A549 (cell line): ENCODE data around the gene GMDS. TPM values are rescaled to one million over a fixed set of nuclear protein-coding genes. Genes with fewer than 3 reads are reported as not detected.
A peak's percentile ranks its signal among the peaks of the same experiment; 100 is the strongest.

Experiments used
- ATAC-seq, 2 experiments: fragments of 200-7000 bp in 1 of 2; fragments of >200 bp in 1 of 2; cut with Nextera tagmentation in 1 of 2; cut with Tn5 transposase in 1 of 2; 3 replicates each; pipeline versions ENCODE4 v1.8.0 to v1.9.1; 2018 to 2020; ENCODE audit warnings: mild to moderate bottlenecking in 1 of 2, moderate library complexity in 1 of 2
- CTCF ChIA-PET: fragments of 300-600 bp; sonication (Branson Sonifier 250); formaldehyde crosslinking; extraction: SDS; loops from one replicate; lab custom pipeline; 2021; ENCODE audit warnings: antibody characterized with exemption, inconsistent platforms; lab: Yijun Ruan, JAX
- POLR2A ChIA-PET: fragments of 350-600 bp; formaldehyde crosslinking; extraction: SDS; loops from one replicate; lab custom pipeline; 2021; ENCODE audit warnings: antibody characterized with exemption, inconsistent platforms; lab: Yijun Ruan, JAX
- DNase-seq, 2 experiments: peaks; one replicate each; pipeline versions ENCODE4 v3.0.0 to v3.0.0-alpha.2; 2011 to 2016; ENCODE audit warnings: low read depth in 1 of 2, low spot score in 1 of 2
- FAIRE-seq: peaks from 2 replicates; lab custom pipeline; 2011; peaks lifted over from hg19 to GRCh38; lab: Jason Lieb, UNC
- H3K27ac ChIP-seq, 2 experiments: fragments of >200 bp; sonication (Bioruptor Twin); formaldehyde crosslinking; 3 replicates each; pipeline ENCODE4 v1.5.1; 2016 to 2017
- H3K4me1 ChIP-seq: fragments of >200 bp; sonication (Bioruptor Twin); formaldehyde crosslinking; 3 replicates; pipeline ENCODE4 v1.6.1; 2016
- H3K4me2 ChIP-seq: fragments of >200 bp; sonication (Bioruptor Twin); formaldehyde crosslinking; 3 replicates; pipeline ENCODE4 v1.6.1; 2016
- H3K4me3 ChIP-seq: fragments of >200 bp; sonication (Bioruptor Twin); formaldehyde crosslinking; 3 replicates; pipeline ENCODE4 v1.5.1; 2016
- H3K9me3 ChIP-seq: fragments of >200 bp; sonication (Bioruptor Twin); formaldehyde crosslinking; 3 replicates; pipeline ENCODE4 v1.6.1; 2016
- CBX2 ChIP-seq: fragments of 200-600 bp; sonication (generic); IDR thresholded peaks from 2 replicates; pipeline ENCODE4 v1.6.1; 2016; ENCODE audit warnings: low read depth, mild to moderate bottlenecking, borderline replicate concordance
- CHD4 ChIP-seq: fragments of 200-600 bp; sonication (generic); IDR thresholded peaks from 2 replicates; pipeline ENCODE4 v1.6.1; 2016; ENCODE audit warnings: antibody characterized with exemption, mild to moderate bottlenecking, borderline replicate concordance
- FOSB ChIP-seq: fragments of 250-450 bp; sonication (Bioruptor Pico); IDR thresholded peaks from 2 replicates; pipeline ENCODE4 v1.5.0; 2020; ENCODE audit warnings: mild to moderate bottlenecking, moderate library complexity
- FOSL2 ChIP-seq, 2 experiments: fragments of 450-650 bp in 1 of 2; fragments of >200 bp in 1 of 2; sonication (Bioruptor Twin) in 1 of 2; formaldehyde crosslinking; IDR thresholded peaks; 2 replicates each; pipeline versions ENCODE4 v1.5.0 to v1.6.1; 2016 to 2020; ENCODE audit warnings: mild to moderate bottlenecking in 1 of 2, moderate library complexity in 1 of 2
- MAFK ChIP-seq: fragments of 450-650 bp; IDR thresholded peaks from 2 replicates; pipeline ENCODE4 v1.6.1; 2014; ENCODE audit not compliant: partially characterized antibody
- MAZ ChIP-seq: fragments of 150-350 bp; IDR thresholded peaks from 2 replicates; pipeline ENCODE4 v1.6.1; 2014; ENCODE audit warnings: antibody characterized with exemption, low read depth, low read length, borderline replicate concordance
- MYC ChIP-seq: IDR thresholded peaks from 2 replicates; pipeline ENCODE4 v1.6.1; 2012; ENCODE audit warnings: mild to moderate bottlenecking, inconsistent platforms, low read length, improper control_type of control experiment, borderline replicate concordance
- NFE2L2 ChIP-seq: fragments of 150-350 bp; conservative IDR thresholded peaks from 2 replicates; pipeline ENCODE4 v1.6.1; 2014; ENCODE audit warnings: low read length
- RAD21 ChIP-seq, 2 experiments: fragments of >200 bp in 1 of 2; sonication (Bioruptor Twin) in 1 of 2; formaldehyde crosslinking in 1 of 2; IDR thresholded peaks in 1 of 2; conservative IDR thresholded peaks in 1 of 2; 2 replicates in 1 of 2; 3 replicates in 1 of 2; pipeline ENCODE4 v1.6.1; 2012 to 2018; ENCODE audit warnings: inconsistent platforms in 1 of 2
- TFCP2L1 ChIP-seq: fragments of 250-450 bp; sonication (Bioruptor Pico); IDR thresholded peaks from 2 replicates; pipeline ENCODE4 v1.5.0; 2021; ENCODE audit warnings: mild to moderate bottlenecking
- ZFP36 ChIP-seq: fragments of 450-650 bp; IDR thresholded peaks from 2 replicates; pipeline ENCODE4 v1.6.1; 2014; ENCODE audit warnings: borderline replicate concordance; ENCODE audit not compliant: partially characterized antibody
- ZNF302 ChIP-seq: fragments of 250-450 bp; sonication (Bioruptor Pico); IDR thresholded peaks from 2 replicates; pipeline ENCODE4 v1.9.0; 2021; ENCODE audit warnings: inconsistent platforms, mild to moderate bottlenecking, moderate library complexity
- ZSCAN20 ChIP-seq: fragments of 250-450 bp; sonication (Bioruptor Pico); IDR thresholded peaks from 2 replicates; pipeline ENCODE4 v1.8.0; 2022; ENCODE audit warnings: mild to moderate bottlenecking, moderate library complexity
- WGBS: methylation state at CpG from one replicate; pipeline ENCODE4 v1.1.6; 2017; ENCODE audit errors: missing lambda C conversion rate; 5-methylcytosine and 5-hydroxymethylcytosine counted together
- polyA plus RNA-seq, 4 experiments: library from polyadenylated mRNA; depleted of rRNA in 3 of 4; stranded (reverse); fragments of >200 nt; fragmentation: RNase III in 1 of 4; extraction: RNeasy Plus Mini Kit Qiagen cat#74134 plus additional on column Dnase treatment in 1 of 4; gene quantifications; 2 replicates in 3 of 4; 3 replicates in 1 of 4; pipeline ENCODE4 v1.2.3, GENCODE V29; 2011 to 2017
- TF ChIP-seq, protein P1 (sequence below): fragments of 250-450 bp; sonication (Bioruptor Pico); IDR thresholded peaks from 2 replicates; pipeline ENCODE4 v1.5.0; 2021; ENCODE audit warnings: mild to moderate bottlenecking, moderate library complexity, borderline replicate concordance
- TF ChIP-seq, protein P2 (sequence below): fragments of >200 bp; sonication (Bioruptor Twin); formaldehyde crosslinking; IDR thresholded peaks from 3 replicates; pipeline ENCODE4 v1.5.1; 2016
- TF ChIP-seq, protein P3 (sequence below): fragments of 200-600 bp; sonication (generic); IDR thresholded peaks from 2 replicates; pipeline ENCODE4 v1.6.1; 2016; ENCODE audit warnings: antibody characterized with exemption, mild to moderate bottlenecking, moderate library complexity

GMDS gene
- polyA plus RNA-seq, 2 of the 4 experiments (the other 2 are of a cell fraction), result 9.9 to 12.4 TPM

DNA sequence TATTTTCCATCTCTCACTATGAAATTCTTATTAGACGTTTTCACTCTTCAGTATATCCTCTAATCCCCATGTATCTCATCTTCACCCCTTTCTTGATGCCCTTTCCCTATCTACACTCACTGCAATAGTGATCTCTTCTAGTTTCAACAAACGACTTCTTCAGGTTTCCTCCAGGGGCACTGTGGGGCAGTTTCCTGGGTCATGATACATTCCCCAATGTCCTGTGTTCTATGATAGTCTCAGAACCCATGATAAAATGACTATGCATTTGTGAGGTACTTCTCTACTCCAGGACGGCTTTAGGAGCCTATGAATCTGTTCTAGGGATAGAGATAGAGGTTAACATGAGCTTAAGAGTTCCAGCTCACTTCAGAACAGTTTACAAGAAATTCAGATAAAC lies 452.4 kb downstream of the GMDS start:
- POLR2A ChIA-PET, result no interaction called here
- ATAC-seq (peak; percentile 92 to 93), DNase-seq (peak; percentile 30 to 48), FAIRE-seq (no peak)
- Histone ChIP-seq H3K4me1 (peaks cover 7% of the 10 kb centered on the region), H3K4me3 (no peak overlapping the region), H3K9me3 (no peaks in the 10 kb centered on the region), H3K4me2 (no peak overlapping the region), H3K27ac (no peak overlapping the region)
- 8% methylated on average over 3 of the region's 3 CpGs for WGBS
- CTCF ChIA-PET, result no interaction called here
- TF ChIP-seq, protein P1, sequence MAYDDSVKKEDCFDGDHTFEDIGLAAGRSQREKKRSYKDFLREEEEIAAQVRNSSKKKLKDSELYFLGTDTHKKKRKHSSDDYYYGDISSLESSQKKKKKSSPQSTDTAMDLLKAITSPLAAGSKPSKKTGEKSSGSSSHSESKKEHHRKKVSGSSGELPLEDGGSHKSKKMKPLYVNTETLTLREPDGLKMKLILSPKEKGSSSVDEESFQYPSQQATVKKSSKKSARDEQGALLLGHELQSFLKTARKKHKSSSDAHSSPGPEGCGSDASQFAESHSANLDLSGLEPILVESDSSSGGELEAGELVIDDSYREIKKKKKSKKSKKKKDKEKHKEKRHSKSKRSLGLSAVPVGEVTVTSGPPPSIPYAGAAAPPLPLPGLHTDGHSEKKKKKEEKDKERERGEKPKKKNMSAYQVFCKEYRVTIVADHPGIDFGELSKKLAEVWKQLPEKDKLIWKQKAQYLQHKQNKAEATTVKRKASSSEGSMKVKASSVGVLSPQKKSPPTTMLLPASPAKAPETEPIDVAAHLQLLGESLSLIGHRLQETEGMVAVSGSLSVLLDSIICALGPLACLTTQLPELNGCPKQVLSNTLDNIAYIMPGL, result no peak
- TF ChIP-seq, protein P2, sequence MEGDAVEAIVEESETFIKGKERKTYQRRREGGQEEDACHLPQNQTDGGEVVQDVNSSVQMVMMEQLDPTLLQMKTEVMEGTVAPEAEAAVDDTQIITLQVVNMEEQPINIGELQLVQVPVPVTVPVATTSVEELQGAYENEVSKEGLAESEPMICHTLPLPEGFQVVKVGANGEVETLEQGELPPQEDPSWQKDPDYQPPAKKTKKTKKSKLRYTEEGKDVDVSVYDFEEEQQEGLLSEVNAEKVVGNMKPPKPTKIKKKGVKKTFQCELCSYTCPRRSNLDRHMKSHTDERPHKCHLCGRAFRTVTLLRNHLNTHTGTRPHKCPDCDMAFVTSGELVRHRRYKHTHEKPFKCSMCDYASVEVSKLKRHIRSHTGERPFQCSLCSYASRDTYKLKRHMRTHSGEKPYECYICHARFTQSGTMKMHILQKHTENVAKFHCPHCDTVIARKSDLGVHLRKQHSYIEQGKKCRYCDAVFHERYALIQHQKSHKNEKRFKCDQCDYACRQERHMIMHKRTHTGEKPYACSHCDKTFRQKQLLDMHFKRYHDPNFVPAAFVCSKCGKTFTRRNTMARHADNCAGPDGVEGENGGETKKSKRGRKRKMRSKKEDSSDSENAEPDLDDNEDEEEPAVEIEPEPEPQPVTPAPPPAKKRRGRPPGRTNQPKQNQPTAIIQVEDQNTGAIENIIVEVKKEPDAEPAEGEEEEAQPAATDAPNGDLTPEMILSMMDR, result peak; percentile 24; the same call in 2 of the 3 replicates
- peak in 1 of 2 experiments; percentile 21; a peak in 1 of 5 replicates for TF ChIP-seq RAD21 (conservative IDR thresholded peaks at IDR 0.05 in 1 of 2, IDR thresholded peaks at IDR 0.05 in 1 of 2)

DNA sequence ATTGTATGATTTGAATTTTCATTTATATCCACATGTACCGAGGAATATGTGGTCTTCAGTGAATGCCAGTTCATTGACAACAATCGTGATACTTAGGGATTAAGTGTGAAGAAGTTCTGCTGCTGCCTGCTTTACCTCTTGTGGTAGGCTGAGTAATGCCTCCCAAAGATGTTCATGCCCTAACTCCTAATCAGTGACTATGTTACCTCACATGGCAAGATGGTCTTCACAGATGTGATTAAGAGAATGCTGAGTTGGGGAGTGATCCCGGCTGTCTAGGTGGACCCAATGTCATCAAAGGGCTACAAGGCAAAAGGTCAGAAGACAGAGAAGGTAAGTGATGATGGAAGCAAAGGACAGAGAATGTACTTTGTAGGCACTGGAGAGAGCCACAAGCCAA lies 454.7 kb downstream of the GMDS start:
- ATAC-seq (no peak), FAIRE-seq (no peak), DNase-seq (no peak)
- no peak overlapping the region for H3K27ac ChIP-seq
- no peak overlapping the region for H3K4me3 ChIP-seq
- WGBS, result 86% methylated on average over 3 of the region's 3 CpGs
- CTCF ChIA-PET, result no interaction called here
- no peaks in the 10 kb centered on the region for H3K4me1 ChIP-seq
- no peak overlapping the region for H3K4me2 ChIP-seq
- TF ChIP-seq NFE2L2 (no peak), MAFK (no peak), CHD4 (no peak), MAZ (no peak), CBX2 (no peak), ZSCAN20 (CRISPR knock-in tag) (no peak), RAD21 (conservative IDR thresholded peaks at IDR 0.05 in 1 of 2, IDR thresholded peaks at IDR 0.05 in 1 of 2) (no peak), ZFP36 (no peak), FOSB (CRISPR knock-in tag) (no peak), FOSL2 (IDR thresholded peaks at IDR 0.05) (no peak), FOSL2 (CRISPR knock-in tag; IDR thresholded peaks at IDR 0.05) (no peak), TFCP2L1 (CRISPR knock-in tag) (no peak), MYC (no peak), ZNF302 (no peak)
- TF ChIP-seq, protein P3, sequence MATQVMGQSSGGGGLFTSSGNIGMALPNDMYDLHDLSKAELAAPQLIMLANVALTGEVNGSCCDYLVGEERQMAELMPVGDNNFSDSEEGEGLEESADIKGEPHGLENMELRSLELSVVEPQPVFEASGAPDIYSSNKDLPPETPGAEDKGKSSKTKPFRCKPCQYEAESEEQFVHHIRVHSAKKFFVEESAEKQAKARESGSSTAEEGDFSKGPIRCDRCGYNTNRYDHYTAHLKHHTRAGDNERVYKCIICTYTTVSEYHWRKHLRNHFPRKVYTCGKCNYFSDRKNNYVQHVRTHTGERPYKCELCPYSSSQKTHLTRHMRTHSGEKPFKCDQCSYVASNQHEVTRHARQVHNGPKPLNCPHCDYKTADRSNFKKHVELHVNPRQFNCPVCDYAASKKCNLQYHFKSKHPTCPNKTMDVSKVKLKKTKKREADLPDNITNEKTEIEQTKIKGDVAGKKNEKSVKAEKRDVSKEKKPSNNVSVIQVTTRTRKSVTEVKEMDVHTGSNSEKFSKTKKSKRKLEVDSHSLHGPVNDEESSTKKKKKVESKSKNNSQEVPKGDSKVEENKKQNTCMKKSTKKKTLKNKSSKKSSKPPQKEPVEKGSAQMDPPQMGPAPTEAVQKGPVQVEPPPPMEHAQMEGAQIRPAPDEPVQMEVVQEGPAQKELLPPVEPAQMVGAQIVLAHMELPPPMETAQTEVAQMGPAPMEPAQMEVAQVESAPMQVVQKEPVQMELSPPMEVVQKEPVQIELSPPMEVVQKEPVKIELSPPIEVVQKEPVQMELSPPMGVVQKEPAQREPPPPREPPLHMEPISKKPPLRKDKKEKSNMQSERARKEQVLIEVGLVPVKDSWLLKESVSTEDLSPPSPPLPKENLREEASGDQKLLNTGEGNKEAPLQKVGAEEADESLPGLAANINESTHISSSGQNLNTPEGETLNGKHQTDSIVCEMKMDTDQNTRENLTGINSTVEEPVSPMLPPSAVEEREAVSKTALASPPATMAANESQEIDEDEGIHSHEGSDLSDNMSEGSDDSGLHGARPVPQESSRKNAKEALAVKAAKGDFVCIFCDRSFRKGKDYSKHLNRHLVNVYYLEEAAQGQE, result no peak
- no peaks in the 10 kb centered on the region for H3K9me3 ChIP-seq
- POLR2A ChIA-PET, result no interaction called here
